Smooth muscle cell (in vitro differentiated cells): ENCODE results near the gene RAPGEF4. TPM values are rescaled to one million over a fixed set of nuclear protein-coding genes. Genes with fewer than 3 reads are reported as not detected.

ENCODE experiments used
- DNase-seq: peaks from one replicate; lab custom pipeline; 2025; ENCODE audit not compliant: unreplicated experiment; lab: John Stamatoyannopoulos, UW
- H2AFZ ChIP-seq: fragments of 200-600 bp; sonication (generic); 2 replicates; pipeline ENCODE4 v1.6.0; 2016; ENCODE audit warnings: antibody characterized with exemption, low read depth, mild to moderate bottlenecking
- H3F3A ChIP-seq: fragments of 200-600 bp; sonication (generic); 2 replicates; pipeline ENCODE4 v1.6.0; 2017; ENCODE audit warnings: antibody characterized with exemption, low read depth
- H3K27ac ChIP-seq: fragments of 200-600 bp; sonication (generic); 2 replicates; pipeline ENCODE4 v1.5.1; 2016; ENCODE audit warnings: low read depth, mild to moderate bottlenecking
- H3K27me3 ChIP-seq: fragments of 200-600 bp; sonication (generic); 2 replicates; pipeline ENCODE4 v1.6.1; 2016; ENCODE audit warnings: low read depth, mild to moderate bottlenecking
- H3K36me3 ChIP-seq: fragments of 200-600 bp; sonication (generic); 2 replicates; pipeline ENCODE4 v1.5.1; 2016; ENCODE audit warnings: low read depth
- H3K4me1 ChIP-seq: fragments of 200-600 bp; sonication (generic); 2 replicates; pipeline ENCODE4 v1.5.1; 2016; ENCODE audit warnings: low read depth
- H3K4me2 ChIP-seq: fragments of 200-600 bp; sonication (generic); 2 replicates; pipeline ENCODE4 v1.6.0; 2016; ENCODE audit warnings: mild to moderate bottlenecking
- H3K4me3 ChIP-seq: fragments of 200-600 bp; sonication (generic); 2 replicates; pipeline ENCODE4 v1.5.1; 2016; ENCODE audit warnings: mild to moderate bottlenecking
- H3K79me2 ChIP-seq: fragments of 200-600 bp; sonication (generic); 2 replicates; pipeline ENCODE4 v1.6.0; 2016; ENCODE audit warnings: low read depth, mild to moderate bottlenecking
- H3K9ac ChIP-seq: fragments of 200-600 bp; sonication (generic); 2 replicates; pipeline ENCODE4 v1.6.0; 2016; ENCODE audit warnings: low read depth
- H3K9me3 ChIP-seq: fragments of 200-600 bp; sonication (generic); replicated peaks from 2 replicates; pipeline ENCODE4 v1.5.1; 2016; ENCODE audit warnings: low read depth
- H4K20me1 ChIP-seq: fragments of 200-600 bp; sonication (generic); 2 replicates; pipeline ENCODE4 v1.6.0; 2016; ENCODE audit warnings: low read depth
- WGBS: methylation state at CpG from one replicate; pipeline ENCODE4 v1.1.7; 2016; ENCODE audit warnings: low lambda C conversion rate; 5-methylcytosine and 5-hydroxymethylcytosine counted together
- polyA plus RNA-seq: library from polyadenylated mRNA; unstranded; fragments of >200 nt; fragmentation: Nextera tagmentation; extraction: Ambion mirVana; gene quantifications from 2 replicates; pipeline ENCODE4 v1.2.1, GENCODE V29; 2016
- total RNA-seq: library from RNA; depleted of rRNA; stranded (reverse); fragments of >200 nt; gene quantifications from 2 replicates; pipeline ENCODE4 v1.2.3, GENCODE V29; 2014
- TF ChIP-seq, protein P1 (sequence below): fragments of 200-600 bp; sonication (generic); IDR thresholded peaks from 2 replicates; pipeline ENCODE4 v1.5.1; 2017; ENCODE audit warnings: borderline replicate concordance, mild to moderate bottlenecking, antibody characterized with exemption; ENCODE audit not compliant: insufficient read depth, poor library complexity, severe bottlenecking

RAPGEF4 gene
- total and polyA plus RNA-seq, 2 experiments from 2014 or later: 0.35 to 2.7 TPM

DNA sequence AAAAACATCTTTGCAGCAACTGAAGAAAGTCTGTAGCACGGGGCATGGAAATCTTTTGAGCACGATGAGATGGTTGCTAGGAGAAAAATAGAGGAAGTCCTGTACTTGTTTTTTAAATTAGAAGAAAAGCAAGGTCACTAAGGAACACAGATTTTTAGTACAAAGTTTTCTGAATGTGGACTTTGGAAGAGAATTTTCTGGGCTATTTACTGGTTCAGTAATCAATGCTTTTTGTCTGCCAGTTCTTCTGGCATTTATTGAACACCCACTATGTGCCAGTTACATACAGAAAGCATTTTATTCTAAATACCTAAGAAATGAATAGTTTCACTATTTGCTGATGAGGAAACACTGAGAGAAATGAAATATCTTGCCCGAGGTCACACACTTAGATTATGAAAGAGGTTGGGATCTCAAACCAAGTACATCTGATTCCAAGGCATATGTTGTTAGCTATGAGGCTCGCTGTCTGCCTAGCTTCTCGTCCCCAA, 324.4 kb downstream of the RAPGEF4 start:
- no peaks in the 10 kb centered on the region for H3K36me3 ChIP-seq
- H3K79me2 ChIP-seq: no peaks in the 10 kb centered on the region
- H3F3A ChIP-seq: no peaks in the 10 kb centered on the region
- no peak overlapping the region for H3K4me2 ChIP-seq
- no peak overlapping the region for H3K9ac ChIP-seq
- H3K4me3 ChIP-seq: no peak overlapping the region
- 77% methylated on average over 5 of the region's 5 CpGs for WGBS
- H4K20me1 ChIP-seq: no peaks in the 10 kb centered on the region
- H3K27me3 ChIP-seq: no peaks in the 10 kb centered on the region
- TF ChIP-seq, protein P1, sequence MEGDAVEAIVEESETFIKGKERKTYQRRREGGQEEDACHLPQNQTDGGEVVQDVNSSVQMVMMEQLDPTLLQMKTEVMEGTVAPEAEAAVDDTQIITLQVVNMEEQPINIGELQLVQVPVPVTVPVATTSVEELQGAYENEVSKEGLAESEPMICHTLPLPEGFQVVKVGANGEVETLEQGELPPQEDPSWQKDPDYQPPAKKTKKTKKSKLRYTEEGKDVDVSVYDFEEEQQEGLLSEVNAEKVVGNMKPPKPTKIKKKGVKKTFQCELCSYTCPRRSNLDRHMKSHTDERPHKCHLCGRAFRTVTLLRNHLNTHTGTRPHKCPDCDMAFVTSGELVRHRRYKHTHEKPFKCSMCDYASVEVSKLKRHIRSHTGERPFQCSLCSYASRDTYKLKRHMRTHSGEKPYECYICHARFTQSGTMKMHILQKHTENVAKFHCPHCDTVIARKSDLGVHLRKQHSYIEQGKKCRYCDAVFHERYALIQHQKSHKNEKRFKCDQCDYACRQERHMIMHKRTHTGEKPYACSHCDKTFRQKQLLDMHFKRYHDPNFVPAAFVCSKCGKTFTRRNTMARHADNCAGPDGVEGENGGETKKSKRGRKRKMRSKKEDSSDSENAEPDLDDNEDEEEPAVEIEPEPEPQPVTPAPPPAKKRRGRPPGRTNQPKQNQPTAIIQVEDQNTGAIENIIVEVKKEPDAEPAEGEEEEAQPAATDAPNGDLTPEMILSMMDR: no peak
- no peak overlapping the region for H3K27ac ChIP-seq
- no peaks in the 10 kb centered on the region for H3K9me3 ChIP-seq
- H3K4me1 ChIP-seq: no peaks in the 10 kb centered on the region
- no peak overlapping the region for H2AFZ ChIP-seq
- DNase-seq: no peak

DNA sequence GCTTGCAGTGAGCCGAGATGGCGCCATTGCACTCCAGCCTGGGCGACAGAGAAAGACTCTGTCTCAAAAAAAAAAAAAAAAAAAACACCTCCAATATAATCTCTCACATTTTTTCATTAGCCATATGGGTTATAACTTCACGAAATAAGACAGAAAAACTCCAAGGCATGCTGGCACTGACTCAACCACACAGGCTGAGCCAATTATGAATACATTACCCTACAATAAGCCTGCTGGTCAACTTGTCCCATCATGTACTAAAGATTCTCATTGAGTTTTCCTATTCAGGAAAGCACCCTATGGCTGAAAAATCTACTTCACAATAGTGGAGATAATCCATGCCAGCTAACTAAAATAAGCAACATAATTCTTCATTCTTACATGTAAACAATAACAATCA, 327.2 kb downstream of the RAPGEF4 start:
- H2AFZ ChIP-seq: no peak overlapping the region
- H3K4me3 ChIP-seq: no peak overlapping the region
- no peaks in the 10 kb centered on the region for H3K79me2 ChIP-seq
- H3K9me3 ChIP-seq: no peaks in the 10 kb centered on the region
- DNase-seq: no peak
- no peaks in the 10 kb centered on the region for H3K27me3 ChIP-seq
- H3K9ac ChIP-seq: no peak overlapping the region
- H3F3A ChIP-seq: no peaks in the 10 kb centered on the region
- no peaks in the 10 kb centered on the region for H4K20me1 ChIP-seq
- no peaks in the 10 kb centered on the region for H3K36me3 ChIP-seq
- no peak overlapping the region for H3K4me2 ChIP-seq
- 89% methylated on average over 4 of the region's 4 CpGs for WGBS
- no peaks in the 10 kb centered on the region for H3K4me1 ChIP-seq
- no peak overlapping the region for H3K27ac ChIP-seq
- TF ChIP-seq, protein P1: no peak

DNA sequence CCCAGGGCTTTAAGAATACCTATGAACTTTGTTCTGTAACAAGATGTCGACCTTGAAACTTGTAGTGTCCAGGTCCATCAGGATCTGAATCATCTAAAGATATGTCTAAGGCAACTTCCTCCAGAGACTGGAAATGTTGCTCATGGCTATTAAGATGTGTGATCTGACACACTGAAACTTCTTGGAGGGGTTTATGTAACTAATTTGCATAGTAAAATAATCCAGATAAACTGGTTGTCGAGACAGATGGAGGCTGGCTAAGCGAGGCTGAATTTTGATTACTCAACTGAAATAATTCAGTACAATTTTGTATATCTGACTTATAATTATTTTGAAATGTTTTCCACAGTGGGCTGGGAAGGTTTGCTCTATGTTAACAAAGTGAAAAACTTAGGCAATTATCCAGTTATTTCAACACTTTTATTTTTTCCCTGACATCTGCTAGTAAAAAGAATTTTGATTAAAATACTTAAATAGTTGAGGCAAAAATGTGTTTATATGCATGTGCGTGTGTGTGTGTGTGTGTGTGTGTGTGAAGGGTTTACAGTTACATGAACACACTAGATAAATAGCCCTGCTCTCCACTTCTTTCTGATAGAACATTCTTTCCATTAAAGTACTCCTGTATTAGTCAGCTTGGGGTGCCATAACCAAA, 328.6 kb downstream of the RAPGEF4 start:
- WGBS: 76% methylated on average over 4 of the region's 4 CpGs
- Histone ChIP-seq H3K27me3 (no peaks in the 10 kb centered on the region), H2AFZ (no peak overlapping the region), H3K4me3 (no peak overlapping the region), H4K20me1 (no peaks in the 10 kb centered on the region), H3K9me3 (no peaks in the 10 kb centered on the region), H3K9ac (no peak overlapping the region), H3K79me2 (no peaks in the 10 kb centered on the region), H3F3A (no peaks in the 10 kb centered on the region), H3K4me2 (no peak overlapping the region), H3K27ac (no peak overlapping the region), H3K4me1 (no peaks in the 10 kb centered on the region), H3K36me3 (no peaks in the 10 kb centered on the region)
- no peak for DNase-seq
- TF ChIP-seq, protein P1: no peak
